Smooth muscle cell (in vitro differentiated cells): Measurements from ENCODE around the gene GLG1. TPM values are rescaled to one million over a fixed set of nuclear protein-coding genes. Genes with fewer than 3 reads are reported as not detected.

Experiments used
- DNase-seq: peaks from one replicate; lab custom pipeline; 2025; ENCODE audit not compliant: unreplicated experiment; lab: John Stamatoyannopoulos, UW
- H2AFZ ChIP-seq: fragments of 200-600 bp; sonication (generic); 2 replicates; pipeline ENCODE4 v1.6.0; 2016; ENCODE audit warnings: antibody characterized with exemption, low read depth, mild to moderate bottlenecking
- H3F3A ChIP-seq: fragments of 200-600 bp; sonication (generic); 2 replicates; pipeline ENCODE4 v1.6.0; 2017; ENCODE audit warnings: antibody characterized with exemption, low read depth
- H3K27ac ChIP-seq: fragments of 200-600 bp; sonication (generic); 2 replicates; pipeline ENCODE4 v1.5.1; 2016; ENCODE audit warnings: low read depth, mild to moderate bottlenecking
- H3K27me3 ChIP-seq: fragments of 200-600 bp; sonication (generic); 2 replicates; pipeline ENCODE4 v1.6.1; 2016; ENCODE audit warnings: low read depth, mild to moderate bottlenecking
- H3K36me3 ChIP-seq: fragments of 200-600 bp; sonication (generic); 2 replicates; pipeline ENCODE4 v1.5.1; 2016; ENCODE audit warnings: low read depth
- H3K4me1 ChIP-seq: fragments of 200-600 bp; sonication (generic); 2 replicates; pipeline ENCODE4 v1.5.1; 2016; ENCODE audit warnings: low read depth
- H3K4me2 ChIP-seq: fragments of 200-600 bp; sonication (generic); 2 replicates; pipeline ENCODE4 v1.6.0; 2016; ENCODE audit warnings: mild to moderate bottlenecking
- H3K4me3 ChIP-seq: fragments of 200-600 bp; sonication (generic); 2 replicates; pipeline ENCODE4 v1.5.1; 2016; ENCODE audit warnings: mild to moderate bottlenecking
- H3K79me2 ChIP-seq: fragments of 200-600 bp; sonication (generic); 2 replicates; pipeline ENCODE4 v1.6.0; 2016; ENCODE audit warnings: low read depth, mild to moderate bottlenecking
- H3K9ac ChIP-seq: fragments of 200-600 bp; sonication (generic); 2 replicates; pipeline ENCODE4 v1.6.0; 2016; ENCODE audit warnings: low read depth
- H3K9me3 ChIP-seq: fragments of 200-600 bp; sonication (generic); replicated peaks from 2 replicates; pipeline ENCODE4 v1.5.1; 2016; ENCODE audit warnings: low read depth
- H4K20me1 ChIP-seq: fragments of 200-600 bp; sonication (generic); 2 replicates; pipeline ENCODE4 v1.6.0; 2016; ENCODE audit warnings: low read depth
- CTCF ChIP-seq: fragments of 200-600 bp; sonication (generic); IDR thresholded peaks from 2 replicates; pipeline ENCODE4 v1.5.1; 2017; ENCODE audit warnings: borderline replicate concordance, mild to moderate bottlenecking, antibody characterized with exemption; ENCODE audit not compliant: insufficient read depth, poor library complexity, severe bottlenecking
- WGBS: methylation state at CpG from one replicate; pipeline ENCODE4 v1.1.7; 2016; ENCODE audit warnings: low lambda C conversion rate; 5-methylcytosine and 5-hydroxymethylcytosine counted together
- polyA plus RNA-seq: library from polyadenylated mRNA; unstranded; fragments of >200 nt; fragmentation: Nextera tagmentation; extraction: Ambion mirVana; gene quantifications from 2 replicates; pipeline ENCODE4 v1.2.1, GENCODE V29; 2016
- total RNA-seq: library from RNA; depleted of rRNA; stranded (reverse); fragments of >200 nt; gene quantifications from 2 replicates; pipeline ENCODE4 v1.2.3, GENCODE V29; 2014

GLG1 gene
- total and polyA plus RNA-seq, 2 experiments from 2014 or later: 131 to 140 TPM

GRCh38 chr16:74607310-74607961 lies 522 bp upstream of the GLG1 start:
- 18% methylated on average over 14 of the region's 14 CpGs for WGBS

GRCh38 chr16:74605746-74606520 lies 981 bp downstream of the GLG1 start:
- no peak overlapping the region for H2AFZ ChIP-seq
- peaks cover 51% of the 10 kb centered on the region for H4K20me1 ChIP-seq
- peak overlapping the region; percentile 99 for H3K4me3 ChIP-seq
- no peaks in the 10 kb centered on the region for H3K9me3 ChIP-seq
- H3K79me2 ChIP-seq: peaks cover 59% of the 10 kb centered on the region
- H3F3A ChIP-seq: no peaks in the 10 kb centered on the region
- no peaks in the 10 kb centered on the region for H3K27me3 ChIP-seq
- peak overlapping the region; percentile 95 for H3K27ac ChIP-seq
- H3K9ac ChIP-seq: peak overlapping the region; percentile 96
- peak overlapping the region; percentile 90 for H3K4me2 ChIP-seq
- peaks cover 25% of the 10 kb centered on the region for H3K4me1 ChIP-seq
- DNase-seq: no peak
- WGBS: 3% methylated on average over 16 of the region's 17 CpGs
- no peaks in the 10 kb centered on the region for H3K36me3 ChIP-seq
- no peak for TF ChIP-seq CTCF

More at GRCh38 chr16:74607310-74607961, 522 bp upstream of the GLG1 start:
- H3K9me3 ChIP-seq: no peaks in the 10 kb centered on the region
- peak overlapping the region; percentile 95 for H3K27ac ChIP-seq
- TF ChIP-seq CTCF: no peak
- peak overlapping the region; percentile 99 for H3K4me3 ChIP-seq
- H3F3A ChIP-seq: no peaks in the 10 kb centered on the region
- H3K36me3 ChIP-seq: no peaks in the 10 kb centered on the region
- H3K9ac ChIP-seq: peak overlapping the region; percentile 96
- peak overlapping the region; percentile 95 for H2AFZ ChIP-seq
- H3K4me1 ChIP-seq: peaks cover 25% of the 10 kb centered on the region
- no peaks in the 10 kb centered on the region for H3K27me3 ChIP-seq
- no peak for DNase-seq
- H3K4me2 ChIP-seq: peak overlapping the region; percentile 90
- peaks cover 44% of the 10 kb centered on the region for H3K79me2 ChIP-seq
- peaks cover 36% of the 10 kb centered on the region for H4K20me1 ChIP-seq

- H3K4me2 ChIP-seq: peak overlapping the region; percentile 90
- peaks cover 57% of the 10 kb centered on the region for H4K20me1 ChIP-seq
- H3K36me3 ChIP-seq: no peaks in the 10 kb centered on the region
- H3K4me3 ChIP-seq: peak overlapping the region; percentile 99
- no peak for TF ChIP-seq CTCF
- H3K4me1 ChIP-seq: peaks cover 25% of the 10 kb centered on the region
- peaks cover 65% of the 10 kb centered on the region for H3K79me2 ChIP-seq
- H2AFZ ChIP-seq: no peak overlapping the region
- H3K9ac ChIP-seq: peak overlapping the region; percentile 96
- H3K27me3 ChIP-seq: no peaks in the 10 kb centered on the region
- 53% methylated on average over 6 of the region's 6 CpGs for WGBS
- H3F3A ChIP-seq: no peaks in the 10 kb centered on the region
- no peak for DNase-seq
- H3K27ac ChIP-seq: peak overlapping the region; percentile 95
- no peaks in the 10 kb centered on the region for H3K9me3 ChIP-seq
Observed at GRCh38 chr16:74605332-74605731, 1.6 kb downstream of the GLG1 start.
